Measurements from ENCODE around the gene ZNF860. TPM values are rescaled to one million over a fixed set of nuclear protein-coding genes. Genes with fewer than 3 reads are reported as not detected.

Gene ZNF860
- total RNA-seq, 2 donors from 2014 or later: 3.7 to 4.4 TPM

- H3K36me3 ChIP-seq: no peaks in the 10 kb centered on the region
- H3K27ac ChIP-seq: no peak overlapping the region
- TF ChIP-seq, protein P1, sequence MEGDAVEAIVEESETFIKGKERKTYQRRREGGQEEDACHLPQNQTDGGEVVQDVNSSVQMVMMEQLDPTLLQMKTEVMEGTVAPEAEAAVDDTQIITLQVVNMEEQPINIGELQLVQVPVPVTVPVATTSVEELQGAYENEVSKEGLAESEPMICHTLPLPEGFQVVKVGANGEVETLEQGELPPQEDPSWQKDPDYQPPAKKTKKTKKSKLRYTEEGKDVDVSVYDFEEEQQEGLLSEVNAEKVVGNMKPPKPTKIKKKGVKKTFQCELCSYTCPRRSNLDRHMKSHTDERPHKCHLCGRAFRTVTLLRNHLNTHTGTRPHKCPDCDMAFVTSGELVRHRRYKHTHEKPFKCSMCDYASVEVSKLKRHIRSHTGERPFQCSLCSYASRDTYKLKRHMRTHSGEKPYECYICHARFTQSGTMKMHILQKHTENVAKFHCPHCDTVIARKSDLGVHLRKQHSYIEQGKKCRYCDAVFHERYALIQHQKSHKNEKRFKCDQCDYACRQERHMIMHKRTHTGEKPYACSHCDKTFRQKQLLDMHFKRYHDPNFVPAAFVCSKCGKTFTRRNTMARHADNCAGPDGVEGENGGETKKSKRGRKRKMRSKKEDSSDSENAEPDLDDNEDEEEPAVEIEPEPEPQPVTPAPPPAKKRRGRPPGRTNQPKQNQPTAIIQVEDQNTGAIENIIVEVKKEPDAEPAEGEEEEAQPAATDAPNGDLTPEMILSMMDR (IDR thresholded peaks at IDR 0.05): no peak
- no peak for TF ChIP-seq POLR2A (IDR thresholded peaks at IDR 0.05)
- no peak for TF ChIP-seq POLR2AphosphoS5 (IDR thresholded peaks at IDR 0.05)
- intact Hi-C loops (cut with DNase I): no loop called here
- H3K4me1 ChIP-seq (replicated peaks): no peaks in the 10 kb centered on the region
- no peak for DNase-seq (ENCODE audit: low spot score)
- no peak overlapping the region for H3K4me3 ChIP-seq
- no peaks in the 10 kb centered on the region for H3K9me3 ChIP-seq
- H3K27me3 ChIP-seq (replicated peaks; ENCODE audit: insufficient read depth): no peaks in the 10 kb centered on the region
- WGBS: 79% methylated on average over 3 of the region's 3 CpGs
Observed at GRCh38 chr3:32017286-32017685, 35.7 kb downstream of the ZNF860 start.

DNA sequence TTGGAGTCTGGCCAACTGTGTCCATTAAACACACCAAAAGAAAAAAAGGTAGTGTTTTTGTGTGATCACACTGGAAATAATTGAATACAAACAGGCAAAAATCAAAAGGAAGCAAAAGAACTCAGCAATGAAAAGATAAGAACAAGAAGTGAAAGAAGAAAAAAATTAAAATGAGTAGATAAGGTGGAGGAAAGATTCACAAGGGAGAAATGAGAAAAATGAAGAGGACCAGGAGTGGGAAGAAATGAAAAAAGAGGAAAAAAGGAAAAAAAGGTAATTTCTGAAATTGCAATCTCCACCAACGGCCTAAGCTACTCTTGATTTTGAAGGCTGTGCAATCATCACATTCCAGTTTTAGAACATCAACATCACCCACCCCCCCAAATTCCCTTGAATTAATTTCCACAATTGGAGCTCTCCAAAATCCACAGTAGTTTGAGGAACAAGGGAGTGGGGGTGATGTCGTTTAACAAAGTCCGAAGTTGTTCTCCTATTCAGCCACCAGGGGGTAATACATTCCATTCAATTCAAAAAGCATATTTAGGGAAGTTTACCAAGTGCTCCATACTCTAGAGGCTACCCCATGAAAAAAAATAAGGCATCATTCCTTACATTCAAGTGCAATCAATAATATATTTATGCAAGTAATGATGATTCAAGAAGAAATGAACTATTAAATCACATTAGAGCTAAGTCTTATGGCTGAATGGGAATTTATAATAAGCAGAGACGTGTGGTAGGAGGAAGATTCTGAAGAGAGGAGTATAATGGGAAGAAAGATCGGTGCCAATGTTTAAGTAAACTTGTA lies 37.4 kb downstream of the ZNF860 start:
- Histone ChIP-seq H3K4me3 (no peak overlapping the region), H3K9me3 (no peaks in the 10 kb centered on the region), H3K4me1 (replicated peaks) (no peaks in the 10 kb centered on the region), H3K27me3 (replicated peaks; ENCODE audit: insufficient read depth) (no peaks in the 10 kb centered on the region), H3K27ac (no peak overlapping the region), H3K36me3 (no peaks in the 10 kb centered on the region)
- TF ChIP-seq, protein P1 (IDR thresholded peaks at IDR 0.05): peak; percentile 51 to 87 (median 82)
- TF ChIP-seq POLR2A (IDR thresholded peaks at IDR 0.05) (no peak), POLR2AphosphoS5 (IDR thresholded peaks at IDR 0.05) (peak; percentile 24)
- intact Hi-C loops (cut with DNase I): loop anchor here (2.0 kb wide), 1 partner anchor 126 kb away; no protein-coding TSS in a partner anchor
- DNase-seq (ENCODE audit: low spot score): peak; percentile 16
- 51% methylated on average over 5 of the region's 5 CpGs for WGBS

GRCh38 chr3:32021155-32021554 lies 39.6 kb downstream of the ZNF860 start:
- no peaks in the 10 kb centered on the region for H3K9me3 ChIP-seq
- DNase-seq (ENCODE audit: low spot score): no peak
- peak; percentile 56 for TF ChIP-seq POLR2AphosphoS5 (IDR thresholded peaks at IDR 0.05)
- TF ChIP-seq, protein P1 (IDR thresholded peaks at IDR 0.05): no peak
- H3K4me1 ChIP-seq (replicated peaks): no peaks in the 10 kb centered on the region
- no peaks in the 10 kb centered on the region for H3K27me3 ChIP-seq (replicated peaks; ENCODE audit: insufficient read depth)
- no peak overlapping the region for H3K4me3 ChIP-seq
- H3K27ac ChIP-seq: peak overlapping the region; percentile 51 to 61
- 54% methylated on average over 7 of the region's 7 CpGs for WGBS
- no peaks in the 10 kb centered on the region for H3K36me3 ChIP-seq
- intact Hi-C loops (cut with DNase I): no loop called here

DNA sequence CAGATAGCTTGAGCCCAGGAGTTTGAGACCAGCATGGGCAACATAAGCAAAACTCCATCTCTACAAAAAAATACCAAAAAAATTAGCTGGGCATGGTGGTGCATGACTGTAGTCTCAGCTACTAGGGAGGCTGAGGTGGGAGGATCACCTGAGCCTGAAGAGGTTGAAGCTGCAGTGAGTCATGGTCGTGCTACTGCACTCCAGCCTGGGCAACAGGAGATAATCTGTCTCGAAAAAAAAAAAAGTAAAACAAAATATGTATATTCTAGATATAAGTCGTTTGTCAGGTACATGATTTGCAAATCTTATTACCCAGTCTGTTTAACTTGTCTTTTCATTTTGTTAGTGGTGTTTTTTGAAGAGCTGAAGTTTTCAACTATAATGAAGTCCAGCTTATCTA lies 40.2 kb downstream of the ZNF860 start:
- no peak for DNase-seq (ENCODE audit: low spot score)
- intact Hi-C loops (cut with DNase I): no loop called here
- Histone ChIP-seq H3K4me3 (no peak overlapping the region), H3K27ac (no peak overlapping the region), H3K9me3 (no peaks in the 10 kb centered on the region), H3K27me3 (replicated peaks; ENCODE audit: insufficient read depth) (no peaks in the 10 kb centered on the region), H3K4me1 (replicated peaks) (no peaks in the 10 kb centered on the region), H3K36me3 (no peaks in the 10 kb centered on the region)
- TF ChIP-seq POLR2AphosphoS5 (IDR thresholded peaks at IDR 0.05): no peak
- TF ChIP-seq POLR2A (IDR thresholded peaks at IDR 0.05): no peak
- TF ChIP-seq, protein P1 (IDR thresholded peaks at IDR 0.05): no peak
- WGBS: 75% methylated on average over 3 of the region's 3 CpGs

GRCh38 chr3:32022947-32023346 lies 41.4 kb downstream of the ZNF860 start:
- Histone ChIP-seq H3K4me1 (replicated peaks) (no peaks in the 10 kb centered on the region), H3K27me3 (replicated peaks; ENCODE audit: insufficient read depth) (no peaks in the 10 kb centered on the region), H3K4me3 (no peak overlapping the region), H3K9me3 (no peaks in the 10 kb centered on the region), H3K36me3 (no peaks in the 10 kb centered on the region), H3K27ac (no peak overlapping the region)
- intact Hi-C loops (cut with DNase I): no loop called here
- no peak for TF ChIP-seq POLR2AphosphoS5 (IDR thresholded peaks at IDR 0.05)
- TF ChIP-seq POLR2A (IDR thresholded peaks at IDR 0.05): no peak
- TF ChIP-seq, protein P1 (IDR thresholded peaks at IDR 0.05): no peak
- no peak for DNase-seq (ENCODE audit: low spot score)
- WGBS: 82% methylated on average over 2 of the region's 2 CpGs

All from prostate gland (tissue), 2 donors.